A673 (cell line): ENCODE results near the gene LRBA. TPM values are rescaled to one million over a fixed set of nuclear protein-coding genes. Genes with fewer than 3 reads are reported as not detected.

Experiments used
- BruUV-seq: library from RNA; stranded (reverse); fragments of 400-500 nt; replicated peaks from 2 replicates; lab custom pipeline; 2021; lab: Mats Ljungman, UMichigan
- CTCF ChIA-PET: fragments of 300-600 bp; sonication (Branson Sonifier 250); formaldehyde crosslinking; loops from one replicate; lab custom pipeline; 2022; ENCODE audit warnings: antibody characterized with exemption; lab: Charles Lee
- POLR2A ChIA-PET: fragments of 300-600 bp; sonication (Branson Sonifier 250); formaldehyde crosslinking; loops from one replicate; lab custom pipeline; 2022; ENCODE audit warnings: antibody characterized with exemption; ENCODE audit not compliant: low non-redundant PET; lab: Charles Lee
- DNase-seq: peaks from one replicate; pipeline ENCODE4 v3.0.0-alpha.2; 2015; ENCODE audit warnings: low spot score
- H3K27ac ChIP-seq: fragments of 200-600 bp; sonication (generic); 2 replicates; pipeline ENCODE4 v1.5.1; 2016; ENCODE audit warnings: mixed run types, low read depth, mild to moderate bottlenecking, mixed read lengths, antibody characterized with exemption, low read length; ENCODE audit not compliant: poor library complexity, severe bottlenecking
- H3K27me3 ChIP-seq: fragments of 200-600 bp; sonication (generic); replicated peaks from 2 replicates; pipeline ENCODE4 v1.6.1; 2017; ENCODE audit warnings: mixed run types, low read depth, mild to moderate bottlenecking, mixed read lengths, antibody characterized with exemption, low read length; ENCODE audit not compliant: insufficient read depth, poor library complexity
- H3K36me3 ChIP-seq: fragments of 200-600 bp; sonication (generic); 2 replicates; pipeline ENCODE4 v1.6.1; 2016; ENCODE audit warnings: mixed run types, mild to moderate bottlenecking, mixed read lengths, antibody characterized with exemption, low read length; ENCODE audit not compliant: insufficient read depth, poor library complexity, severe bottlenecking
- H3K4me1 ChIP-seq: fragments of 200-600 bp; sonication (generic); 2 replicates; pipeline ENCODE4 v1.6.1; 2017; ENCODE audit warnings: mixed run types, mild to moderate bottlenecking, mixed read lengths, antibody characterized with exemption, low read length; ENCODE audit not compliant: insufficient read depth, poor library complexity, severe bottlenecking
- H3K4me3 ChIP-seq: fragments of 200-600 bp; sonication (generic); 2 replicates; pipeline ENCODE4 v1.5.1; 2016; ENCODE audit warnings: low read depth, mixed run types, mild to moderate bottlenecking, mixed read lengths, low read length; ENCODE audit not compliant: poor library complexity, severe bottlenecking
- H3K9me3 ChIP-seq: fragments of 200-600 bp; sonication (generic); 2 replicates; pipeline ENCODE4 v1.6.1; 2016; ENCODE audit warnings: mixed run types, low read depth, mild to moderate bottlenecking, mixed read lengths, antibody characterized with exemption, low read length; ENCODE audit not compliant: poor library complexity, severe bottlenecking
- CTCF ChIP-seq: fragments of 300-800, 200-600 bp; sonication (generic); conservative IDR thresholded peaks from 2 replicates; pipeline ENCODE4 v1.5.1; 2017; ENCODE audit warnings: low read depth, mild to moderate bottlenecking, antibody characterized with exemption, low read length, moderate library complexity, mixed read lengths
- EZH2 ChIP-seq: fragments of 200-600 bp; sonication (generic); IDR thresholded peaks from 2 replicates; pipeline ENCODE4 v1.6.1; 2017; ENCODE audit warnings: borderline replicate concordance, low read depth, mild to moderate bottlenecking, mixed read lengths, antibody characterized with exemption, low read length; ENCODE audit not compliant: poor library complexity, severe bottlenecking
- intact Hi-C: fragments of 100-400 bp; cut with micrococcal nuclease; formaldehyde crosslinking; loops from one replicate; pipeline ENCODE4 v1.10.0; 2022; ENCODE audit not compliant: unreplicated experiment
- total RNA-seq: library from RNA; stranded (reverse); gene quantifications from 2 replicates; pipeline ENCODE4 v1.2.3, GENCODE V29; 2021

Gene LRBA
- total RNA-seq, 1 experiment from 2014 or later, result 35.7 TPM

GRCh38 chr4:150256841-150257730 is 758.0 kb downstream of the LRBA start:
- Histone ChIP-seq H3K27me3 (no peaks in the 10 kb centered on the region), H3K4me3 (no peak overlapping the region), H3K9me3 (no peaks in the 10 kb centered on the region), H3K36me3 (no peaks in the 10 kb centered on the region), H3K27ac (no peak overlapping the region), H3K4me1 (peaks cover 5% of the 10 kb centered on the region)
- BruUV-seq, result no TSS peak
- intact Hi-C loops, result no loop called here
- TF ChIP-seq CTCF (no peak), EZH2 (no peak)
- ChIA-PET POLR2A (no interaction called here), CTCF (no interaction called here)
- DNase-seq, result no peak

- Histone ChIP-seq H3K9me3 (no peaks in the 10 kb centered on the region), H3K36me3 (no peaks in the 10 kb centered on the region), H3K4me1 (peaks cover 5% of the 10 kb centered on the region), H3K4me3 (no peak overlapping the region), H3K27ac (no peak overlapping the region), H3K27me3 (no peaks in the 10 kb centered on the region)
- ChIA-PET POLR2A (no interaction called here), CTCF (no interaction called here)
- no peak for TF ChIP-seq CTCF
- DNase-seq, result no peak
- no TSS peak for BruUV-seq
- intact Hi-C loops, result no loop called here
Measured at GRCh38 chr4:150256225-150256620, 758.9 kb downstream of the LRBA start.

DNA sequence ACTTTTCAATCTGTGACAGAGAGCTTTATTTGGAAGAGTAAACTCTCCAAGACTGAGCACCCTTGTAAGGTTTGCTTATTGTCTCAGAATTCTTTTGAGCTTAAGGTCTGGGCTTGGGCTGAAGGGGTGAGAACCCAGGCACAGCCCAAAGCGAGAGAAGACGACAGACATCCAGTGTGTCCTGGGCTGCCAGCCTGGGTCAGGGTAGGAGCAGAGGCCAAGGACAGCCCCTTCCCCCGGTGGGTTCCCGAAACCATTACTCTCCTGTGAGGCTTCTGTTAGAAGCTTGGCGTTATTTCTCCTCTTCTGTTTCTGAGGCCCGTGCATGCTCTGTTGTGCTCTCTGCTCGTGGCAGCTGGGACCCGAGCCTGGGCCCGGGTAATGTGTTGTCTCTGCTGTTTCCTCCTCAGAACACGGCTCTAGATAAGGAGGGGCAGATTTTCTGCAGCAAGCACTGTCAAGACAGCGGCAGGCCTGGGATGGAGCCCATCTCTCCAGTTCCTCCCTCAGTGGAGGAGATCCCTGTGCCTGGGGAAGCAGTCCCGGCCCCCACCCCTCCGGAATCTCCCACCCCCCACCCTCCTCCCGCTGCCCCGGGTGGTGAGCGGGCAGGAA is 759.4 kb downstream of the LRBA start:
- H3K4me1 ChIP-seq, result peaks cover 5% of the 10 kb centered on the region
- BruUV-seq, result no TSS peak
- DNase-seq, result no peak
- no peak for TF ChIP-seq CTCF
- no peak for TF ChIP-seq EZH2
- H3K4me3 ChIP-seq, result no peak overlapping the region
- ChIA-PET CTCF (no interaction called here), POLR2A (no interaction called here)
- intact Hi-C loops, result no loop called here
- H3K27ac ChIP-seq, result no peak overlapping the region
- no peaks in the 10 kb centered on the region for H3K27me3 ChIP-seq
- no peaks in the 10 kb centered on the region for H3K36me3 ChIP-seq
- no peaks in the 10 kb centered on the region for H3K9me3 ChIP-seq
